ENCODE data around the gene AOPEP. TPM values are rescaled to one million over a fixed set of nuclear protein-coding genes. Genes with fewer than 3 reads are reported as not detected.

Gene AOPEP
- total RNA-seq, 1 donor from 2014 or later, result 75.3 TPM

DNA sequence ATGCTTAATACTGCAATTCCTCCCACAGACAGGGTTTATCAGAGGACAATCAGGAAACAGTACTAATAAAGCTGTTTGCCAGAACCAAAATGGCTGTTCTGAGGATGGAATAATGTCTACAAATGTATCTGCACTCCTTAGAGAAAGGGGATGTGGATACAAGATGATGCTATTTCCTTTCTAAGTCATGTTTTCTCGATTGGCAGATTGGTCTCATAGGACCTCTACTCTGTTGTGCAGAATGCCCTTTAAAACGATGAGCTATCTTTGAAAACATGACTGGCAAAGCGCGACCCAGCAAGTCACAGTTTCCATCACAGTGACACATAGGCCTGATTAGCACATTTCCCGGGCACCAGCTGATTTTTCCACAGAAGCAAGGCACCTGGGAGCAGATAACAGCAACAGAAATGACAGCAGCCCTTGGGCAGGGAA lies 54.0 kb downstream of the AOPEP start:
- Histone ChIP-seq H3K27ac (ENCODE audit: low read depth, low read length) (no peak overlapping the region), H3K4me2 (ENCODE audit: low read length) (no peak overlapping the region), H4K20me1 (ENCODE audit: insufficient read depth, low read length) (no peaks in the 10 kb centered on the region), H2AFZ (ENCODE audit: low read depth, low read length) (no peak overlapping the region), H3K4me1 (ENCODE audit: insufficient read depth, low read length) (peaks cover 22% of the 10 kb centered on the region), H3K36me3 (ENCODE audit: insufficient read depth, low read length) (no peaks in the 10 kb centered on the region), H3K79me2 (ENCODE audit: insufficient read depth, low read length) (no peaks in the 10 kb centered on the region), H3K27me3 (ENCODE audit: insufficient read depth, low read length) (no peaks in the 10 kb centered on the region), H3K9me3 (ENCODE audit: insufficient read depth, low read depth, low read length) (no peaks in the 10 kb centered on the region), H3K4me3 (ENCODE audit: insufficient read depth, low read depth, low read length) (no peak overlapping the region), H3K9ac (ENCODE audit: low read length) (no peak overlapping the region)
- no peaks in the 10 kb centered on the region for H3K9me3 Mint-ChIP-seq (ENCODE audit: unreplicated experiment)
- no peak overlapping the region for H3K4me3 Mint-ChIP-seq (ENCODE audit: unreplicated experiment)
- DNase-seq (ENCODE audit: low read depth) (no peak), FAIRE-seq (no peak)
- TF ChIP-seq, protein P1, sequence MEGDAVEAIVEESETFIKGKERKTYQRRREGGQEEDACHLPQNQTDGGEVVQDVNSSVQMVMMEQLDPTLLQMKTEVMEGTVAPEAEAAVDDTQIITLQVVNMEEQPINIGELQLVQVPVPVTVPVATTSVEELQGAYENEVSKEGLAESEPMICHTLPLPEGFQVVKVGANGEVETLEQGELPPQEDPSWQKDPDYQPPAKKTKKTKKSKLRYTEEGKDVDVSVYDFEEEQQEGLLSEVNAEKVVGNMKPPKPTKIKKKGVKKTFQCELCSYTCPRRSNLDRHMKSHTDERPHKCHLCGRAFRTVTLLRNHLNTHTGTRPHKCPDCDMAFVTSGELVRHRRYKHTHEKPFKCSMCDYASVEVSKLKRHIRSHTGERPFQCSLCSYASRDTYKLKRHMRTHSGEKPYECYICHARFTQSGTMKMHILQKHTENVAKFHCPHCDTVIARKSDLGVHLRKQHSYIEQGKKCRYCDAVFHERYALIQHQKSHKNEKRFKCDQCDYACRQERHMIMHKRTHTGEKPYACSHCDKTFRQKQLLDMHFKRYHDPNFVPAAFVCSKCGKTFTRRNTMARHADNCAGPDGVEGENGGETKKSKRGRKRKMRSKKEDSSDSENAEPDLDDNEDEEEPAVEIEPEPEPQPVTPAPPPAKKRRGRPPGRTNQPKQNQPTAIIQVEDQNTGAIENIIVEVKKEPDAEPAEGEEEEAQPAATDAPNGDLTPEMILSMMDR (IDR thresholded peaks at IDR 0.05; ENCODE audit: insufficient read depth, low read depth, low read length), result no peak
- TF ChIP-seq EZH2 (IDR thresholded peaks at IDR 0.05; ENCODE audit: insufficient read depth, low read length), result no peak
- peaks cover 22% of the 10 kb centered on the region for H3K4me1 Mint-ChIP-seq (ENCODE audit: low read depth, unreplicated experiment)
- peaks cover 2% of the 10 kb centered on the region for H3K36me3 Mint-ChIP-seq (ENCODE audit: low read depth, unreplicated experiment)
- no peaks in the 10 kb centered on the region for H3K27me3 Mint-ChIP-seq (ENCODE audit: low read depth, unreplicated experiment)
- H3K27ac Mint-ChIP-seq (ENCODE audit: unreplicated experiment), result peak overlapping the region; percentile 26

- no peaks in the 10 kb centered on the region for H3K27me3 ChIP-seq (ENCODE audit: insufficient read depth, low read length)
- H3K9ac ChIP-seq (ENCODE audit: low read length), result peak overlapping the region; percentile 84
- Mint-ChIP-seq H3K9me3 (ENCODE audit: unreplicated experiment) (no peaks in the 10 kb centered on the region), H3K36me3 (ENCODE audit: low read depth, unreplicated experiment) (peaks cover 2% of the 10 kb centered on the region), H3K4me3 (ENCODE audit: unreplicated experiment) (no peak overlapping the region), H3K27me3 (ENCODE audit: low read depth, unreplicated experiment) (no peaks in the 10 kb centered on the region), H3K27ac (ENCODE audit: unreplicated experiment) (peak overlapping the region; percentile 70), H3K4me1 (ENCODE audit: low read depth, unreplicated experiment) (peaks cover 27% of the 10 kb centered on the region)
- peak overlapping the region; percentile 23 for H2AFZ ChIP-seq (ENCODE audit: low read depth, low read length)
- peak overlapping the region; percentile 79 for H3K27ac ChIP-seq (ENCODE audit: low read depth, low read length)
- no peak overlapping the region for H3K4me3 ChIP-seq (ENCODE audit: insufficient read depth, low read depth, low read length)
- TF ChIP-seq EZH2 (IDR thresholded peaks at IDR 0.05; ENCODE audit: insufficient read depth, low read length), result no peak
- TF ChIP-seq, protein P1 (IDR thresholded peaks at IDR 0.05; ENCODE audit: insufficient read depth, low read depth, low read length), result no peak
- H3K9me3 ChIP-seq (ENCODE audit: insufficient read depth, low read depth, low read length), result no peaks in the 10 kb centered on the region
- no peaks in the 10 kb centered on the region for H4K20me1 ChIP-seq (ENCODE audit: insufficient read depth, low read length)
- FAIRE-seq (peak; percentile 76), DNase-seq (ENCODE audit: low read depth) (peak; percentile 95)
- no peaks in the 10 kb centered on the region for H3K36me3 ChIP-seq (ENCODE audit: insufficient read depth, low read length)
- peak overlapping the region; percentile 58 for H3K4me2 ChIP-seq (ENCODE audit: low read length)
- H3K4me1 ChIP-seq (ENCODE audit: insufficient read depth, low read length), result peaks cover 22% of the 10 kb centered on the region
- H3K79me2 ChIP-seq (ENCODE audit: insufficient read depth, low read length), result no peaks in the 10 kb centered on the region
These were observed 56.0 kb downstream of the AOPEP start for GRCh38 chr9:94782355-94783101.

All from astrocyte (in vitro differentiated cells and primary cell).